G401.6 (cell line): ENCODE measurements around the gene SP3.
"Not testable (repeated sequence)": the region's sequence is repeated elsewhere in the genome, so short reads cannot be mapped to it uniquely, and the experiment has no call there.

Experiments
- FAIRE-seq: peaks from 2 replicates; lab custom pipeline; 2012; peaks lifted over from hg19 to GRCh38; lab: Jason Lieb, UNC

The SP3 gene

DNA sequence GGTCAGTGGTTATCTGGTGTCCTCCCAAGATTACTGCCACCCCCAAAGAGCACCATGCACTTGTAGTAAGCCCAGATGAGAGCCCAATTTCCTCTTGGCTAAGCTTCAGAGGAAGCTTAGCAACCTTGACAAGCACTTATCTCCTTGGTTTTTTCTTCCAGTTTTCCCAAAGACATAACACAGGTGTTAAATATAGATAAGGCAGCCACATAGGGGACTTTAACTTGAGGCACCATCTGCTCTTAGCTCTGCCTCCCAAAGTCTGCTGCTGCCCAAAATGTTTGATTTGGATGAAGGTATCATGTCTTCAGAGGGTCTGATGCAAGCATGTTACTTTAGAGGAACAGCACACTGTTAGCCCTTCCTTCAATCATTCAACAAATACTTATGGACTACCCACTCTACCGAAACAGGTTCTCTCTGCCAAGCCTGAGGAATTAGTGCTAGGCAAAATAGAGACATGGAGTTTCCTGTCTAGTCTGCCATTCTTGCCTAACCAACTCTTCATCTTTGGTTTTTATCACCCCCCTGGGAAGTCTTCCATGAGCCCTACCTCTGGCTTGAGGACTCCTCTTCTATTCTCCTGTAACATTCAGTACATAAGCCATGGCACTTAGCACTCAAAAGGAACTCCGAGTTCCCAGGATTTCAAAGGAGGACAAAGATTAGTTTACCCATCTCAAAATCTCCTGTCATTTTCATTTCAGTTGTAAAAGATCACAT, 73.7 kb downstream of the SP3 start:
- no peak for FAIRE-seq

DNA sequence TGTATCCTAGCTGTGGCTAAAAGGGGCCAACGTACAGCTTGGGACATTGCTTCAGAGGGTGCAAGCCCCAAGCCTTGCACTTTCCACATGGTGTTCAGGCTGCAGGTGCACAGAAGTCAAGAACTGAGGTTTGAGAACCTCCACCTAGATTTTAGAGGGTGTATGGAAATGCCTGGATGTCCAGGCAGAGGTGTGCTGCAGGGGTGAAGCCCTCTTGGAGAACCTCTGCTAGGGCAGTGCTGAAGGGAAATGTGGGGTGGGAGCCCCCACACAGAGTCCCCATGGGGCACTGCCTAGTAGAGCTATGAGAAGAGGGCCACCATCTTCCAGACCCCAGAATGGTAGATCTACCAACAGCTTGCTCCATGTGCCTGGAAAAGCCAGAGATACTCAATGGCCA, 75.7 kb downstream of the SP3 start:
- FAIRE-seq: not testable (repeated sequence)

DNA sequence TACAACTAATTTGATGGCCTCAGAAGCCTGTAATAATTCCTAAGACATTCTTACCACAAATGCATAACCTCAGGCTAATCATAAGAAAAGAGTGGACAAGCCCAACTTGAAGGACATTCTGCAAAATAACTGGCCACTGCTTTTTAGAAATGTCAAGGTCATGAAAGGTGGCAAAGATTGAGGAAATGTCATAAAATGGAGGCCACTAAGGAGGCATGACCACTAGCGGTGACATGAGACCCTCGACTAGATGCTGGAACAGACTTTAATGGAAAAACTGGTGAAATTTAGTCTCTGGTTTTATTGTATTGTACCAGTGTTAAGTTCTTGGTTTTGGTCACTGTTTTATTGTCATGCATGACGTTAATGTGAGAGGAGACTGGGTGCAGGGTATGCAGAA, 78.6 kb downstream of the SP3 start:
- no peak for FAIRE-seq

DNA sequence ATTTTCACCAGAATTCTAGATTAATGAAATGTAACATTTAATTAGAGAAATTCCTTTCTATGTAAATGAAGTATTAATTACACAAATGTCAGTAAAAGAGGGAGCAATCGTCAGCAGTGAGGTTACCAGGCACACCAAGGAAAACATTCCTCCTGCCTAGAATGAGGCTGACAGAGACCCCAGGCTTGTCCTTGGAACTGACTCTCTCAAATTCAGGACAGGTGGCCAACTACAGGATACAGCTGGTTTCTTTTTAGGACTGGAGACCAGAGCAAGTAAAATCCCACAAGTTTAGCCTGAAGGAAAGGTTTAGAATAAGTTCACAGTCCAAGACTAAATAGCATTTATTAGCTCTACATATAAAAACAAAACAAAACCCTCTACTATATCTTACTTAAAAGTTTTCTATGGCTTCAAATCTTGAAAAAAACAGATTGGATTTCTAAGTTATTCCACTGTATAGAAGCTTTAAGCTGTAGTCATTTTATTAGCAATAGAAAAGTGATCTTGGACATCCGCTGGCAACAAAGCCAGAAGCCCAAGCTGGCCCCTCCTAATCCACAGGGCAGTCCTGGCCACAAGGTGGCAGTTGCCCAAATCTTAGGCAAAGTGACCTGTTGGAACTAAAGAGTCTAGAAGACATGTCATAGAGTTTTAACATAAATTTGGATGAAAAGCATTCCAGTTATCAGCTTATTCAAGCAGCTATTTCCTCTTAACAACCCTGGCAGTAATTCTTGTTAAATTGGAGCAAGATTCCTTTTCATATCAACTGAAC, 81.0 kb downstream of the SP3 start:
- no peak for FAIRE-seq

DNA sequence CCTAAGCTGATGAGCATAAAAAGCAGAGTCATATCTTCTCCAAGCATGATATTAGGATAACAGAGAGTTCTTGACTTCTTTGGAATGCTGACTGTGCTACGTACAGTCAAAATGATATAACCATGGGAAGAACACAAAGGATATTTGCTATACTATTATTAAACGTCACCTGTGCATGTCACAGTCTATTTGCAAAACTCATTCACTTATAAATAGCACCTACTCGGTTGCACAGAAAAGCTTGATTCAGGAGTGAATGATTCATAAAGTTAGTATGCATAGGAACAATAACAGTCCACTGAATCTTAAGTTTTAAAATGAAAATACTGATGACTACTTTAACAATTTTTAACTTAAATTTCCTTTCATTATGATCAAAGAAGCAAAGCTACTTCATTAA, 83.3 kb downstream of the SP3 start:
- no peak for FAIRE-seq

DNA sequence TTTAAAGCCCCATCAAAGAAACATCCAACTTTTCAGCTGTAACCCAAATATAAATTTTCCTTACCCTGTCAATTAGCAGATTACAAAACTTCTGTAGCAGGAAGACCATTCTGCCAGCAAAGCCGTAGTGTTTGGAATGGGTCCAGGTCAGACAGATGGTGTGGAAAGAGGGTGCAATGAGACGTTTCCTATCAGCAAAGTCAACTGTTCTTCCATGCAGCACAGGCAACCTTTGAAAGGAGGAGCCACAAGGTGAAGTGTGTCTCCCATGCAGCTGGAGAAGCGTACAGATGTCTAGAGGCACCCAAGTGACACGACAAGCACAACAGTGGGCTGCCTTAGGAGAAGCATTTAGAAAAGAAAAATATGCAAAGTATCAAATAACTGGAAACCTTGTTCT, 83.7 kb downstream of the SP3 start:
- no peak for FAIRE-seq

DNA sequence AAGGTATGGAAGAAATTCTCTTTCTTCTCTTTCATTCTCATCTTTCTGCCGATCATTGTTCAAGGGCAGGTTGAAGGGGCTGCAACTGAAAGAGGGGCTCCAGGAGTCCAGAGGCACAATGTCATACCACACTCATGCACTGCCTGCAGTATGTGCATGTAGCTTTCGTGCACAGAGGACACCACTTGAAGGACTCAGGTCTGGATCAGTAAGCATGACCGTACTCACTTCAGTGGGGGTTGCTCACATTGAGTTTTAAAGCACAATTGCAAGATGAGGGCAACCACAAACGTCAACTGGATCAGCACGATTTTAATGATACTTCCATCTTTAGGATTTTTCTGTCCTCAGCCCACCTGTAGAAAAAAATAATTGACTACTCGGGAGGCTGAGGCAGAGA, 84.6 kb downstream of the SP3 start:
- no peak for FAIRE-seq

DNA sequence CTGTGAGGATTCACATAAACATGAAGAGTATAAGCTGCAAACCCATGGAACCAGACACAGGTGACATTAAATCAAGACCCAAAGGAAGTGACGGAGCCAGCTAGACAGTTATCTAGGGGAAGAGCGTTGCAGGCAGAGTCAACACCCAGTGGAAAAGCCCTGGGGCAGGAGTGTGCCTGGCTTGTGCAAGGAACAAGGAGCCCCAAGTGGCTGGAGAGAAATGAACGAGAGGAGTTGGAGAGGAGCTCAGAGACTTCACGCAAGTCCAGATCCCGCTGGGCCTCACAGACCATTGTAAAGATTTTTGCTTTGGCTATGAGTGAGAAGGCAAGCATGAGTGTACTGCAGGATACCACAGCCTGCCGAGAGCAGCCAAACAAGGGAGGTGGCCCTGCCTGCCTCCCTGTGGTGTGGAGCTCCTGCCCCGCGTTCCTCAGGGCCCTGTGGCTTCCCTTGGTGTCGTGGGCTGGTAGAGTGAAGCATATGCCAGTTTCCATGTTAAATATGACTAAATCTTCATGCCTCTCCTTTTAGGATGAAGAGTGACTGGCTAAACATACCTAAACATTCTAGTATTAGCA, 88.2 kb downstream of the SP3 start:
- FAIRE-seq: no peak

DNA sequence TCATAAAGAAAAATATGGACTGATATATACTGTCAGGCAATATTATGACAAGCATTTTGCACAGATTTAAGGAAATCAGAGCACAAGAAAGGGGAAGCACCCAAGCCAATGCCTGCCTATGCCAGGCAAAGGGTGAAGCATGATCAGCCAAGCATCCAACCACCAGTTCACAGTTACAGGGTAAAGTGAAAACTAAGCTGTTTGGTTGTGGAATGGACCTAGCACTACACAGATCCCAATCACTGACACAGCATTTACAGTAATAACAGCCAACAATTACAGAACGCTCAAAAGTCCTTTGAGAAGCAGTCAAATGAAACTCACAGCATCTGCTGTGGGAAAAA, 90.3 kb downstream of the SP3 start:
- FAIRE-seq: no peak

DNA sequence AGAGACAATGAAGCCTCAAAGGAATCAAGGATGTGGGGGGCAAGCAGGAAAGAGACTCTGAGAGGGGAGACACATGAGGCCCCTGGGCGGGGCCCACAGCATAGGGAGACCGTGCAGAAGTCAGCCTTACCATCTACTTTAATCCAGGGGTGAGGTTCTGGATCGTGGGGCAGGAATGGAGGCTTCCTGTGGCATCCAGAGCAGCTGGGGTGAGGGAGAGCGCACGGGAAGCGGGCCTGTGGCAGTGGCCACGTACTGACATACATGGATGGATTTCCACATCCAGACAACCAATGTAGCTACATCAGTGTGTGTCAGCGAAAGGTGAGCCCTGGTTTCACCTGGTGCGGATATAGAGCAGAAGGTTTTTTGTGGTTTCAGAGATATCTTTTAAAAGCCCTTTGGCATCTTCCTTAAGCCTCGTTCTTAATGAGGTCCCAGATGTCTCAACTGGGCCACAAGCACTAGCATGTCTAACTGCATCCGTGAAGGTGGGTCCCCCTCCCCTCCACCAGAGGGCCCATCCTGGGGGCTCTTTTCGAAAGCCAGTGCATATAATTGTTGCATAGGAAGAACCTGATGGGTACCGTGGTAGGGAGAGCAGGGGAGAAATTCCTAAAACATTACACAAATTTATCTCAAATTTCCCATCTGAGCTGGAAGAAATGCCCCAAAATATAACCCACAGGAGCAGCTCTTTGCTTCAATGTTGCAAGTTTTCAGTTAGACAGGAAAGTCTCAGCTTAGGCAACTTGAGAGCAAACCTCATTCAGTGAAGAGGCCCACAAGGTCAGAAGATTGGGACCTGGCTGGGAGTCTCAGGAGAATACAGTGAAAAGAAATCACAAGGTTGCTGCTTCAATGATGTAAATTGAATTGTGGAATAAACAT, 90.9 kb downstream of the SP3 start:
- FAIRE-seq: no peak

DNA sequence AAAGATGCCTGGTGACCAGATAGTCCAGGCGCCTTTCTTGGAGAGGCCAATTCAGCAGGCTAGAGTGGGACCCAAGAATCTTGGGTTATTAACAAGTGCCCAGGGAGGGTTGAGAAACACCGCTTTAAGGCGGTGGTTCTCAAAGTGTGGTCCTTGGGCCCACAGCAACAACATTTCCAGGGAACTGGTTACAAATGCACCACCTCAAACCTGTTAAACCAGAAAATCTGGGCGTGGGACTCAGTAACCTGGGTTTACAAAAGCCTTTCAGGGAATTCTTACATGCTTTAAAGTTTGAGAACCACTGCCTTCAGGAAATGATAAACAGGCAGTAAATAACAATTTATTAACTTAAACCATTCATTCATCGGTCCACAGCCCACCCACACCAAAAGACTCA, 92.5 kb downstream of the SP3 start:
- FAIRE-seq: no peak

DNA sequence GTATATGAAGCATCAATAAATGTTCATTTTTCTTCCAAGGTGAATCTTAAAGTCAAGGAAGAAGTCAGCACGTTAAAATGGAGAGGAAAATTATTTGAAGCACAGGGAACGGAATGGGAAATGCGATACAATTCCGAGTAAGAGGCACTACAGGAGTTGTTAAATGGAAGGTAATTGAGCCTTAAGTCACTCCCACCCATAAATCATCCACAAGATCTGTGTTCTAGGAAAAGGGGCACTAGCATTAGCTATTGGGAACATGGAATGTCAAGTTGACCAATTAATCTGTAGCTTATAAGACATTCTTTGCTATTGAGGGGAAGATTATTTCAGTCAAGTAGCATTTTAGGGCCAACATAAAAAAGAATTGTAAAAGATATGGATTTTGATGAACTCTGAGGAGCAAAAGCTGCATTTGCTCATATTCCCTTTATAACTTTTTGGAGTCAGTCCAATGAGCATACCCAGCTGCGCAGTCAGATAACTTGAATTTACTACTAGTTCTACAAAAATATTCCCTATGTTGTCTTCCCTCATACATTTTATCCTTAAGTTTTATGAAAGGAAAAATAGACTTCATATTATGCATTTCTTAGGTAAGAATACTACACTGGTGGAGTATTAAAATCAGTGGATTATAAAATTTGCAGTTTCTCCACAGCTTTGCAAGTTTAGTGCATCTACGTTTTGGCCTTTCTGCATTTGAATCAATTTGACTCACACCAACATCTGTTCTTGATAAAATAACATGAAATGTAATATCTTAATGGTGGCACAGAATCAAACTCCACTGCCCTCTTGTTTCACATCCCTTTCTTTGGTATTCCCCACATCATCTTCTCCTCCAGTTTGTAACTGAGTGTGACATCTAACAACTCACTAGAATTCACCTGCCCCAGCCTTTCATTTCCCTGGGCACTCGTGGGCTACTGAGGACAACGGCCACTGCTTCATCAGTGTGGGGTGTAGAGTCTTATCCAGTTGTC, 95.6 kb downstream of the SP3 start:
- no peak for FAIRE-seq

DNA sequence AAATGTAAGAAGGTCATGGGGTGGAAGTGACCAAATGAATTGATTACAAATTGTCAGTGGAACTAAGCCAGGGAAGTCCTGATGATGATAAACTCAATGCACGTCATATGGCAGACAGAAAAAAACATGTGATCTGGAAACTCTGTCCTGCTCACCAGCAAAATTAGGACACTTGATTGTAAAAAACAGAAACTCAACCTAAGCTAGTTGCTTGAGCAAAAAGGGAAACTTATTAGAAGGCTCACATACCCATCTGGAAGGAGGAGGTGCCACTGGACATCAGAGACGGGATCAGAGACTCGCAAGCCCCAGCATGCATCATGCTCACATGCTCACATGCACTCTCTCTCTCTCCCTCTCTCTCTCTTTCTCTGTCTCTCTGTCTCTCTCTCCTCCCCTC, 96.8 kb downstream of the SP3 start:
- FAIRE-seq: no peak

DNA sequence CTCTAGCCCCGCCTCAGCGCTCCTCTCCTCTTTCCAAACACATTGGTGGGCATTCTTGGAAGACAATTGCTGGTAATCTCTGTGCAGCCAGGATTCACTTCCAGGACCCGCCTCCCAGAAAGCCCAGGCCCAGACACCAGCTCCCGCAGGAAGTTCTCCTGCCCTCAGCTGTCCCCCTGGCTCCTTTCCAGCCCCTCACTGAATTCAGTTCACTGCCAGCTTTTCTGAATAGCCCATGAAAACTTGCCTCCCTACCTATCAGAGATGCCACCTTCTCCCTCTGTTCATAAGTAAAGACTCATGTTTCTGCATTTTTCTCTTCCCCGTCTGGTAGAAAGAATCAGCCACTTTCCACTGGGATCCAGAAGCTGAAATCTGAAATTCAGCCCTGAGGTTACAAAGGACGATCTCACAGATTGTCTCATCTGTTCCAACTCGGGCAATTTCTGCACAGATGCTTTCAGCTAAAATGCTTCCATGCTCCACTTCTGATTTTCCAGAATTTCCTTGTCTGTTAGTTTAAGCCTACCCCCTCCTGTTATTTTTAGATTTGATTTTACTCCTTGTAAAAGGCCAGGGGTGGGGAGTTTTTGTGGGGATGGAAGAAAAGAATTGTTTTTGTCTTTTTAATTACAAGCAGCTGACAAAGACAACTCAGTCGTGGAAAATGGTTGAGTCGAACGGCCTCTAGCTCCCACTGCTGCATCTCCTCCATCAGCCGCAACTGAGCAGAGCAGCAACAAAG, 98.1 kb downstream of the SP3 start:
- FAIRE-seq: no peak

DNA sequence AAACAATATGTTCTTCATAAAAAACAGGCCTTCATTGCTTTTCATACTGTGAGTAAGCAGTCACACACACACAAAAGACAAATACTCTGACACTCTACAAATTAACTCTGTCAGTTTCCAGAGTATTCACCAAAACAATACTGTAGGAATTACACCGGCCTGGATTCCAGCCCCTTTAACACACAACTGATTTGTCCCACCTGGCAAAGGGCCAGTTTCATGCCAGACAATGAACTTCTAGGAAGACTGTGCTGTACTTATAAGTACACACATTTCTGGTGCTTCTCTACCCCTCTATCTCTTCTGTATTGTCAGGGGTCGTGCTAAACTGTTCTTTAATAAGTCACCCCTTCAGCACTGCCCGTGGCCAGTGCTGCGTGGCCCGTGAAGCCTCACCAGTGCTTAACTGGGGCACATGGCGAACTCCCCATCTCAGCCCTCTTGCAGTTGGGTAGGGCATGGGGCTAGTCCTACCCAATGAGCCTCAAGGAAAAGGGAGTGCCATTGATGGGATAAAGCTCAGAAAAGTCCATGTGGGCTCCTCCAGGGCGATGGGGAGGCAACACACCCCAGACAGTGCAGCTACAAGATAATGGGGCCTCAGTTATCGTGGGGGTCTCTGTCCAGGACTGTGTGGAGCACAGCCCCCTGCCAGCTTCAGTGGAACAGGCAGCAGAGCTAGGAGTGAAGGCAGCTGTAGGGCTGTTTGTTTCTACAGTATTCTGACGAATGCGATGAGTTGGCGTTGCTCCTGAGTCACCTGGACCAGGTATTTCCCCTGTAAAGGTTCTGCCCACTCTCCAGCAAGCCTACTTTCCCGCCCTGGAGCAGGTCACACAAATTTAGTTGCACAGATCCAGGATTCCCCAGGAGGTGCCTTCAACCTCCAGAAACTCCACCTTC, 99.0 kb downstream of the SP3 start:
- FAIRE-seq: no peak

DNA sequence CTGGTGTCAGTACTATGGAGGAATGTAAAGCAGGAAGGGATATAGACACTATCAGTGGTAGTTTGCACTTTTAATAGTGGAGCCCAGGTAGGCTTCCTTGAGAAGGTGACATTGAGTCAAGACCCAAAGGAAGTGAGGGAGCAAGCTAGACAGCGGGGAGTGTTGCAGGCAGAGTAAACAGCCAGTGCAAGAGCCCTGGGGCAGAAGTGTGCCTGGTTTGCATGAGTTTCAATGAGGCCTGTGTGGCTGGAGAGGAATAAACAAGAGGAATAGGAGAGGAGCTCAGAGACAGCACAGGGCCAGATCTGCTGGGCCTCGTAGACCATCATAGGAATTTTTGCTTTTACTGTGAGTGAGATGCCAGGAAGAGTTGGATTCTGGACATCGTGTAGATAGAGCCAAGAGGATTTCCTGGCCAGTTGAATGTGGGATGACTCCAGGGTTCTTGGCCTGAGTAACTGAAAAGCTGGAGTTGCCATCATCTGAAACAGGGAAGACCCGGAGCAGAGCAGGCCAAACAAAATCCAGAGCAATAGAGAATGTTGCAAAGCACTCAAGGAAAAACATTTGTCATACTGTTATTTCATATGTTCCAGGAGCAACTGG, 102.5 kb downstream of the SP3 start:
- FAIRE-seq: no peak

DNA sequence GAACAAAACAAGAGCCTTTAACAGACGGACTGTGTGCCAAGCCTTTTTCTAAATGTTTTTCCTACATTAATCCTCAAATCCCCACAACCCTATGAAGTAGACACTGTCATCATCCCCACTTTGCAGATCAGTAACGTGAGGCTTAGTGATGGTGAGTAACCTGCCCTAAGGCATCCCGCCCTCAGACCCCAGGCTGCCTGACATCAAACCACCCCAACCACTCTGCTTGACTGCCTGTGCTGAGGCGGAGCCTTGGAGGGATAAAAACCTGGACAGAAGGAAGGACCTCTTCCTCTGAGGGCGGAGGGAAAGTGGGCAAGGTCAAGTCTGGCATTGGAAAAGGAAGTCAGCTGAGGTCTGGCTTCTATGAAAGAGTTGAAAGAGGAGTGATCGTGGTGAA, 104.6 kb downstream of the SP3 start:
- no peak for FAIRE-seq

DNA sequence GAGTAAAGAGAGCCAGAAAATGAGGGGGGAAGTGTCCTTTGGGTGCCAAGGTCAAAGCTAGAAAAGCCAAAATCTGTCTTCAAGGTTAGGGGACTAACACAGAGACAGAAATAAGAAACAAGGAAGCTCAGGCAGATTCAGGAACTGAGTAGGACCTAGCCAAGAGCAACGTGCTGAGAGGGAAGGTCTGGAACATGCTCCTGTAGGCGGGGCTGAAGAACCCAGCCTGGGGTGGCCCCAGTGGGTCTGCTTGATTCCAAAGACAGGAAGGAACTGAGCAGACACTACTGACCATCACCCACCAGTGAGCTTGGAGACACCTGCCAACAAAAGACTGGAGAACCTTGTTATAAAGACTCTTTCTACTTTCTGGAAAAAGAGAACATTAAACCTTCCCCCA, 105.1 kb downstream of the SP3 start:
- no peak for FAIRE-seq

DNA sequence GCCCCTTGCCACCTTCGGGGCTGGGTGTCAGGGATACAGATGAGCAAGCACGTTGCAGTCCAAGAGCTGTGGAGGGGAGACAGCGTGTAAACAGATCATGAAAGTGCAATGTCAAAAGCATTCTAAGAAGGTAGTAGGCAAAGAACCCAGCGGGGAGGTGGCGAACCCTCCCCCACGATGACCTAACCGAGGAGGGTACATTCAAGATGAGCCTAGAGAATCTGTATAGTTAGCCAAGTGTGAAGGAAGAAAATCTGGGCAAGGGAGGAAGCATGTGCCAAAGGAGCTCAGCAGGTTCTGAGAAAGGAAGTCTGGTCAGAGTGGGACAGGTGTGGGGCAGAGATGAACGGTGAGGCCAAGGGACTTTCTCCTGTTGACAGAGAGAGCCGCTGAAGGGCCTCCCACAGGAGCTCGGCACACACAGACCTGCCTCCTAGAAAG, 106.9 kb downstream of the SP3 start:
- no peak for FAIRE-seq
